AG09309 (cell line): ENCODE measurements around the gene GALM.
"Not testable (repeated sequence)": the region's sequence is repeated elsewhere in the genome, so short reads cannot be mapped to it uniquely, and the experiment has no call there.

Experiments
- DNase-seq: peaks from one replicate; pipeline ENCODE4 v3.0.0-alpha.2; 2010; ENCODE audit warnings: low read depth
- H3K4me3 ChIP-seq: 2 replicates; pipeline ENCODE4 v1.5.1; 2011; ENCODE audit warnings: mild to moderate bottlenecking, low read depth, low read length, moderate library complexity; ENCODE audit not compliant: control insufficient read depth
- CTCF ChIP-seq: IDR thresholded peaks from 2 replicates; pipeline ENCODE4 v1.5.1; 2011; ENCODE audit warnings: mild to moderate bottlenecking, low read depth, low read length, inconsistent platforms; ENCODE audit not compliant: insufficient read depth, control insufficient read depth; ENCODE audit errors: missing control alignments

GALM gene

DNA sequence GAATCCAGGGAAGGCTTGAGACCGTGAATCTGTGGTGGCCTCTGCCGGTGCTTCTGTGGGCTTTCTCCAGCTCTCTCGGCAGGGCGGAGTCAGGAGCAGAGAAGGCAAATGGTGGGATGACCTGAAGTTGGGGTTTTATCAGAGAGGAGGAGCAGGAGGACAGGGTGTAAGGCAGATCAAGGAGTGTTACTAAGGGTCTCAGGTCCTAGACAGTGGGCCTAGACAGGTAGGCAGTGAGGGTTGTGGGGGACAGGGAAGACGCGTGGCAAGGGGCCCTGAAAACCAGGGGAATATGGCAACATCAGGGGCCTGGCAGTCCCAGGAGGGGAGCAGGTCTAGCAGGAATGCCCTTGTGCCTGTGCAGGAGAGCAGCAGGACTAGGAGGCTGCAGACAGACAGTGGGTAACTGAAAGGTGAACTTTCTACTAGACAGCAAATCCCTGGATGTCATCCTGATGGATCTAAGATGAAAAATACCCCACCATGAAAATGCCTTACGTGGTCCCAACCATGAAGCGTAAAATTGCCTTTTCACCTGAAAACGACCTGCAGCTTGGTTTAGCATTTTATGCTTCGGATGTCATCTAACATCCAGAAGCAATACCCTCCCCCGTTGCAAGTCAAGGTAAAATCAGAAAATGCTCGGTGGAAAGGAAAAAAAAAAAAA is 43.1 kb downstream of the GALM start:
- no peak overlapping the region for H3K4me3 ChIP-seq
- TF ChIP-seq CTCF = no peak

DNA sequence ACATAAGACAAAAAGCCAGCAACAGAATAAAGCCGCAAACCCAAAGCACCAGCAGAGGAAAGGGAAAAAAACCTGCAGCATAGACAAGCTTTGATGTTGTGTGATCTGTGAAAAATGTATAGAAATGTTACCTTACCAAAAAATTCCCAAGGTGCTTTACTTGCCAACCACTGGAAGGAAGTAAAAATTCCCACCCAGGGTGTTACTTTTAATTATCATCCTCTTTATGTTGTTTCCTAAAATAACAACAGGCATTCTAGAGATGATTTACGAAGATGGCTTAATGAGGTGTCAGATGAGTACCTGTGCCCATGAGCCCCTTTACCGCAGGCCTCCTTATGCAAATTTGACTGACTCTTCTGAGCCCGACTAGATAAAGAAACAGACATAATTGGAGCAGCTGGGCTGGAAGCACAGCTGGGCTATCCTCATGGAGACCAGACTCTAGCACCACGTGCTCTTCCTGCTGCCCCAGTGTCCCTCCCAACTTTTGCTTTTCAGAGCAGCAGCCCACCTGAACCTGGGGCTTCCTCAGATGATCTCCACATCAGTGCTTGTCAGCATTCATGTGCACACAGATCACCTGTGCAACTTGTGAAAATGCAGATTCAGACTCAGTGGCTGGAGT is 43.8 kb downstream of the GALM start:
- no peak for DNase-seq
- no peak overlapping the region for H3K4me3 ChIP-seq
- TF ChIP-seq CTCF = no peak

More for the DNA sequence above, 43.1 kb downstream of the GALM start:
- DNase-seq = no peak

GRCh38 chr2:38711558-38711957 is 45.6 kb downstream of the GALM start:
- no peak for DNase-seq
- TF ChIP-seq CTCF = no peak
- H3K4me3 ChIP-seq = no peak overlapping the region

DNA sequence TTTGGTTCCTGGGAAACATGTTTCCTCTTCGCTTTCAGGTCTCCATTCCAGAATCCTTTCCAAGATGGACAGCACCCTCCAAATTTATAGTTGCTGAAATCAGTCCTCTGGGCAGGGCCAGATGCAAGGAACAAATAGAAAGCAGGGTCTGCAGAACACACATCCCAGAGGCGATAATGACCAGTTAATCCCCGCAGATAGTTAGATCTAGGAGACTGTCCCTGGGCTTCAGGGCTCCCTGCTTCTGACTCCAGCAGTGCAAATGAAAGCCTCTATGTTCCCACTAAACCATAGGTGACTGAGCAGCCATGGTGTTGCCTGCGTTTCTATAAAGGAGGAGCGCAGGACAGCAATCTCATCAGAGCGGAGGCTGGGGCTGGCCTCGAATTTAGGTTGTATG is 46.5 kb downstream of the GALM start:
- no peak overlapping the region for H3K4me3 ChIP-seq

GRCh38 chr2:38712871-38713270 is 47.0 kb downstream of the GALM start:
- no peak for DNase-seq
- TF ChIP-seq CTCF = no peak
- no peak overlapping the region for H3K4me3 ChIP-seq

More for the DNA sequence above, 46.5 kb downstream of the GALM start:
- no peak for DNase-seq
- TF ChIP-seq CTCF = no peak

DNA sequence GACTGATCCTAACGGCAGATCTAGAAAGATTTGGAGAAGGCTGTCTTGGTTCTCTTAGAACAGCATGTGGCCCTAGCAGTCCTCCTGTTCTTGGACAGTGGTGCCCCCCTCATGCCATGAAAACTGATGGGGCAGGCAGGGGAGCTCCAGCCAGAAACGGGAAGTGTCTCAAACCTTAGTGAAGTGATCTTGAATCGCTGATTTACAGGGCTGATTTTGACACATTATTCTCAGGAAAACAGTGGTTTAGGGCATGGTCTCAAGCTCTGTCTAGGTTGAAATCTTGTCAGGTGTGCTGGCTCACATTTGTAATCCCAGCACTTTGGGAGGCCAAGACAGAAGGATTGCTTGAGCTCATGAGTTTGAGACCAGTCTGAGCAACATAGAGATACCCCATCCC is 47.4 kb downstream of the GALM start:
- H3K4me3 ChIP-seq = no peak overlapping the region
- TF ChIP-seq CTCF = no peak
- no peak for DNase-seq

- H3K4me3 ChIP-seq, DNase-seq: not testable (repeated sequence)
These were observed 49.0 kb downstream of the GALM start for GRCh38 chr2:38714941-38715340.
